Medulla oblongata (tissue), 1 donor: ENCODE data around the gene PFKL.
"Not testable (repeated sequence)": the region's sequence is repeated elsewhere in the genome, so short reads cannot be mapped to it uniquely, and the experiment has no call there.

Experiments used
- DNase-seq: peaks from one replicate; pipeline ENCODE4 v3.0.0-alpha.2; 2015; ENCODE audit errors: extremely low spot score

PFKL gene

DNA sequence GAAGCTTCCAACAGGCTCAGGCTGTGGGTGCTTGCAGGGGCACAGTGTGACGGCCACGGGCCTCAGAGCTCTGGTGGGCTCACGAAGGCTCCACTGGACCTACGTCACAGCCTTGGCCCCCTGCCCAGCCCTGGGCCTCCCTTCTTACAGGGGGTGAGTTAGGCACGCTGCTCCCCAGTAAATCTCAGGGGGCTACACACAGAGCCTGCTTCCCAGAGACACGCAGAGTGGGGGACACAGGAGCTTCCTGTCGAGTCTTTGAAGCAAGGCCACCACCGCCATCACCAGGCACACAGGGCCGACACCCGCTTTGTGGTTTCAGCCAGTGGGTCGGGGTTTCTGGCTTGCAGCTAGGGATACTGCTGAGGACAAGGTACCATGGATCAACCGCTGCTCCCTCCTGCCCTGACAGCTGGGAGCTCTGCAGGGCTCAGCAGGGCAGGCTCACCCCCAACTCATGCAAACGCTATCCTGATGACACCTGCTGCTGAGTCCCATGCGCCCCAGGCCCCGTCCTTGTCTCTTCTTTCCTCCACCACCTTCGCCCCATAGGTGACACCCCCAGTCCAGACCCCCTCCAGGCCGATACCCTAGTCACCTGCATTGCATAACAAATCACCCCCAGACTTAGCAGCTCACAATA lies 44.8 kb downstream of the PFKL start:
- no peak for DNase-seq

DNA sequence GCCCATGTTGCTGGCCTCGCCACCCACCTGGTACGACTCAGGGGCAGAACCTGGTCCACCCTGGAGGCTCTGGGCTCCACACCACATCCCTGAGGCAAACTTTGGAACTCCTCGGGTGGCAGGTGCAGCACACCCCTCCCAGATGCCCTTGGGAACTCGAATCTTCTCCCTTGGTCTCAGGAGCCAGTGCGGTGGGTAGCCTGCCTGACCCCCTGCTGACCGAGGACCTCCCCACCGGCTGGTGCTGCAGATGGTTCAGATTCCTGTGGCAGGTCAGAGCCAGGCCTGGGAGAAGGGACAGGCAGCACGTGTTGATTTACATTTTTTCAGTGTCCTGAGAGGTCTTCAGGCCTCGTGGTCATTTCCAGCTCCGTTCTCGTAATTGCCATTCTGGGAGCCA lies 45.6 kb downstream of the PFKL start:
- no peak for DNase-seq

DNA sequence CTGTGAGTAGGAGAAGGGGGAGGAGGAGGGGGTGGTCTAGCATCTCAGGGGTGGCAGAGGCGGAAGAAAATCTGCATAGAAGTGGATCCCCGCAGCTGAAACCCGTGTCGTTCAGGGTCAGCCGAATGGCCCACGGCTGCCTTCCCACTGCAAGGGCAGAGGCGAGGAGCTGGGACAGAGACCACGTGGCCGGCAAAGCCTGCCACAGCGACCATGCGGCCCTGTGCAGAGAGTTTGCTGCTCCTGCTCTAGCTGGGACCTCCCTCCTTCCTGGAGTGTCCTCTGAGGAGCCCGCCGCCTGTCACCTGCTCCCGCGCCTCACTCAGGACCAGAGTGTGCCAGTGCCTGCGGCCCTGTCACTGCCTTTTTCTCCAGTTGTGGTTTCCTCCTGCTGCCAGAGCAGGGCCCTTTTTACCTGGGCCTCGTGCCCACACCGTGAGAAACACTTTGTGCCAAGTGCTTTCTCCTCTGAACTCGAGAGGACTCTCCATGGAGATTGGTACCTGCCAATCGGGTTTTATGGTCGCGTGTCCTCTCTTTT lies 48.1 kb downstream of the PFKL start:
- DNase-seq: no peak

DNA sequence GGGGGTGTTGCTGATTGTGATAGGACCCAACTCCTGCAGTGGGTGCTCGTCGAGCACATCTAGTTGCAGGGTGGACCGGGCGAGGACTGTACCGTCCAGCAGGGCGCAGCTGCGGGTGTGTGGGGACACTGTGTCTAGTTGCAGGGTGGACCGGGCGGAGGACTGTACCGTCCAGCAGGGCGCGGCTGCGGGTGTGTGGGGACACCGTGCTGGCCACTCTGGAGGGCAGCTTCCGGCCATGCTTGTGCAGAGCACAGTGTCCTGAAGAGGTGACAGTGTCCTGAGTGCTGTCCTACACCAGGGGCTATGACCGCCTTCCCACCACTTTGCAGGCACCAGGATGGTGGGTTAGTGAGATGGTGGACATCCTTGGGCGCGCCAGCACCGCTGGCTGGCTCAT lies 49.0 kb downstream of the PFKL start:
- no peak for DNase-seq

DNA sequence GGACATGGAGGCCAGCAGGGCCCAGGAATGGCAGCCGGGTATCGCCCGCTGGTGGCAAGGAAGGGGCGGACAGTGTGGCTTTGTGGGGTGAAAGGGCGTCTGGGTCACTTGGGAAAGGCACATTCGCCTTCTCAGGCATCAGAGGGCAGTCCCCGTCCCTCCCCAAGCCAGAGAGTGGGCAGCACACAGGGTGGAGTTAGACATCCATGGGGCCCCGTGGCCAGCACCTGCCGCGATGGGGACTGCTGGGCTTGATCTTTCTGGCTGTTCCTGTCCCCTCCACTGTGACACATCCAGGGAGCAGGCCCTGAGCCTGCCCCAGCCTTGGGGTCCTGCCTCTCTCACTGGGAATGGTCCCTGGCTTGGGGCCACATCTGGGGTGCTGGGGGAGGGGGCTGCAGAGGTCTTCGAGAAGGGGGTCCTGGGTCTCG lies 49.6 kb downstream of the PFKL start:
- no peak for DNase-seq

DNA sequence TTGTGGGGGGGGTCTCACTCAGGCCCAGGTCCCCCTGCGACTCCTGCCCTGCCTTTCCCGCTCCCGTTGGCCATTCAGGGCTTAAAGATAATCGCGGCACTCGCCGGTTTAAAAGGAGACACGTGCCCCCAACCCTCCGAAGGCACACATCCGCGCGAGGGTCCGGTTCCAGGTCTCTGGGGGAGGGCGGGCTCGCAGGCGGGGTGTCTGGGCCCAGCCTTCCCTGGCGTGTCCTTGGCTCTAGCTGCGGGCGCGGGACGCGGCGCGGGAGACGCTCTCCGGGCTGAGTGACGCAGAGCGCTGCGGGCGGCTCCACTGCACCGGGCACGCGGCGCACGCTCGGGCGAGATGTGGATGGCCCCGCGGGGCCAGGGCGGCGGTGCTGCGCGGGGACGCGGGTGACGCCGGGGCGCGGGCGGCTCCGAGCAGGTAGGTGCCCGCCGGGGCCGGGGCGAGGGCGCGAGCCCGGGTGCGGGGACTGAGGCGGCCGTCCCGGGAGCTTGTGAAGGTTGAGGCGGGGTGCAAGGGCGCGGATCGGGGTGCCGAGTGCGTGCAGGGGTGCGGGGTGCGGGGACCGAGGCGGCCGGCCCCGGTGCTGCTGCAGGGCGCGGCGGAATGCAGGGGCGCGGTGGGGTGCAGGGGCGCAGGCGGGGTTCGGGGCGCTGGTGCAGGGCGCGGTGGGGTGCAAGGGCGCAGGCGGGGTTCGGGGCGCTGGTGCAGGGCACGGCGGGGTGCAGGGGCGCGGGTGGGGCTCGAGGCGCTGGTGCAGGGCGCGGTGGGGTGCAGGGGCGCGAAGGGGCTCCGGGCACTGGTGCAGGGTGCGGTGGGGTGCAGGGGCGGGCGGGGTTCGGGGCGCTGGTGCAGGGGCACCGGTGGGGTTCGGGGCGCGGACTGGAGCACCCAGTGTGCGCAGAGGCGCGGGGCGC lies 50.3 kb downstream of the PFKL start:
- no peak for DNase-seq

DNA sequence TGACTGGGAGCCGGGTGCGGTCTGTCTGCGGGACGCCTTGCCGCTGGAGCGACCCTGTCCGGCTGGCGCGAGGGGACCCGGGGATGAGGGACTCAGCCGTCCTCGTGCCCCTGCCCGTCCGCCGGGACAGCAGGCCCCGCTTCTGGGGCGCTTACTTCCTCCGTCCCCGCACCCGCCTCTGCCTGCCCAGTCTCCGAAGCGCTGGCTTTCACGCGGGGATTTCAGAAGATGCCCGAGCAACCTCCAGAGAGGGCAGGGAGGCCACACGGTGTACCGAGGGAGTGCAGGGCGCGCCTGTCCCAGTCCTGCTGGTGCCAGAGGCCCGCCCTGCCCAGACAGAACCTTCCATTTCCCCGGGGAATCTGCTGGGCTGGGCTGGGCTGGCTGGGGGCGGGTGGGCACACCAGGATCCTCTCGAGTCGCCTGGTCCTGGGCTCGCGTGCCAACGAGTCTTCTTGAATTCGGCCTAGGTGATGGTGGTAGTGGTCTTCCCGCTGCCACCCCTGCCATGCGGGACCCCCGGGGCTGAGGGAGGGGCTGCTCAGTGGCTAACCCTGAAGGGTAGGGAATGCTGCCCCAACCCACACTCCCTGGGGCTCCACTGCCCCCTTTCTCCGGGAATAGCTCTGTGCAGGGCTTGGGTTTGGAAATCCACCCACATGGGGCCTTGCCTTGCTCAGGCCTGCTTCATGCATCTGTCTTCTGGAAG lies 51.1 kb downstream of the PFKL start:
- no peak for DNase-seq

DNA sequence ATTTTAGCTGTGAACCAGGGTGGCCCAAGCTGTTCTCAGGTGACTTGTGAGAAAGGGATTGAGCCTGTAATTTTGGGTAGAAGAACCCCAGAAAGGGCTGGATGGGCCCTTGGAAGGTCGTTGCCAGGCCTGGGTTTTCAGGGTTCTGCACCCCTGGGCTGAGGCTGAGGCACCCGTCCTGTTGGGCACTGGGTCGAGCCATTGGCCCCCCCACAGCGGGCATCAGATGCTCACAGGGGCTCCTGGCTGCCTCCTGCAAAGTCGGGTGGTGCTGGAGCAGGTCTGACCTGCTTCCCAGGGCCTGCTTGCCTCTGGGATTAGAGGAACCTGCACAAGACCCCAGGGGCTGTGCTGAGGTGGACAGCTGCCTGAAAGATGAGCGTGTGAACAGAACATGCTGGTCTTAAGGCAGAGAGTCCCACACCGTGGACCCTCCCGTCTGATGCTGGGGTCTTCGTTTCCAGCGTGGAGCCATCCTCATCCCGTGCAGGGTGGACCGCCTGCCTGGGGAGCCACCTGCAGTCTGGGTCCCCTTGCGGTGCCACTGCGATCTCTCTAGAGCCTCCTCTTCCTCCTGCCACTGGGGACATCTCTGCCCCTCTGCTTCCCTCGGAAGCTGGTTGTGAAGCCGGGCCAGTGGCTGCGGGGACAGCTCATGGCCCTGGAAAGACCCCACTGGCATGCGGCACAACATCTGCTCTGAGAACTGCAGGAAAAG lies 51.8 kb downstream of the PFKL start:
- DNase-seq: no peak

DNA sequence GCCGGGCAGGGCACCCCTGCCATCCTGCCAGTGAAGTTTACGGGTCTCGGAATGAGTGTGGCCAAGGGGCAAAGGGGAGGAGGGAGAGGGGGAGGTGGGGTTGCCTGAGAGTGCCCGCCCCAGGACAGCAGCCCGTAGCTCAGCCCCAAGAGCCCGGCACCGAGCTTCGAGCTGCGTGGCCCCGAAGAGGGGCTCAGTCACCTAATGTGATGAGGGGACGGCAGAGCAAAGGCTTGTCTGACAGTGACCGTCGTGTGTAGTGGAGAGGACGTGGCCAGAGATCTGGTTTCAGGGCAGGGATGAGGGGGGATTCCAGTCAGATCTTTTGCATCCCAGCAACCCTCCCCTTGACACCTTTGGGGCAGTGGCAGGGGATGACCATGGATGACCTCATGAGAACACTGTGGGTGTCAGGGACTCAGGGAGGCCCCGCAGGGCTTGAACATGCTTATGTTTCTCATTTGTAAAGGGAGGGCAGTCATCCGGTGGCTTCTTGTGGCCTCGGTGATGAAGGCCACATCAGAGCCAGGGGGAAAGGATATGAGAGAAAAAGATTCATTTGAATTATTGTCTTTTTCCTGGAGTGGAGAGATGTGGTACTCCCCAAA lies 52.5 kb downstream of the PFKL start:
- DNase-seq: no peak

DNA sequence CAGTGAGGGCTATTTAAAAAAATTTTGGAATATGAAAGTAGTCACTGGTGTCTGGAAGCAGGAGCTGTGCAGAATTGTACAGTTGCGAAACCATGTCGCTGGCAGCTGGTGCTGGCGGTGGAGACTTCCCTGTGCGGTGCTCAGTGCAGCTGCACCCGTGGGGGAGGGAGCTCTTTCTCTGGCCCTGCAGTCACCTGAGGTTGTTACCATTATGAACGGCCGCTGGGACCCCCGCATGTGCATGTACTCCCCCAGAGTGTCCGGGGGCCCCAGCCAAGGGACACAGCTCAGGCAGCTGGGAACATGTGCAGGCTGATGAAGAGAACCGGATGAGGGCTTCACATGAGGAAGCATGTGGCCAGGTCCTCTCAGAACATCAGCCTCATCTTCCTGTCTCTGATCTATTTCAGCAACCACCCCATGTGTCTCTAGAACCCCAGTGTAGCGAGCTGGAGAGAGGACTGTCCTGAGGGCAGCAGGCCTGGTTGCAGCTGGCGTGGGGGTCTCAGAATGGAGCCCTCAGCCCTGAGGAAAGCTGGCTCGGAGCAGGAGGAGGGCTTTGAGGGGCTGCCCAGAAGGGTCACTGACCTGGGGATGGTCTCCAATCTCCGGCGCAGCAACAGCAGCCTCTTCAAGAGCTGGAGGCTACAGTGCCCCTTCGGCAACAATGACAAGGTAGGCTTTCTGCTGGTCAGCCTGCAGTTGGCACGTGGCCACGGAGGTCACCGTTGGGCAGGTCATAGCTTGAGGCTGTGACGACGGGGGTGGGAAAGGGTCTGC lies 53.5 kb downstream of the PFKL start, which contains the start of gene TRPM2:
Gene TRPM2 (plus strand): TSS at position 431 of the 780 bp plus-strand sequence. CDS start 80 bp downstream, at position 511.
- peak; percentile 70 for DNase-seq

DNA sequence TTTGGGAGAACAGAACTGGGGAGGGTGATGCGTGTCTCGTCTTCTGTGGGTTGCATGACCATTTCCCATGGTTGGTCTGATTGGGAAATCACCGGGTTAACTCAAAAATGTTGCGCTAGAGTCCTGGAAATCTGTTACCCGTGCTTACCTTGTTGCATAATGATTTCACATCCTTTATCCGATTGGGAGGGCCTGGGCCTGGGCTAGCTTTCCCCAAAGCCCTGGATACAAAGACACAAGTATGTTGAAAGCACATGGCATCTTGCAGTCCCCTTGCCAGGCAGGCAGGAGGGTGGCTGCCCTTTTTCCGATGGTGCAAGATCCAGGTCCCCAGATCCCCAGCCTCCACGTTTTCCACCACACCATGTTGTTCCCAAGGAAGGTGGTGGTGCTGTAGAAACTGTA lies 54.1 kb downstream of the PFKL start:
- DNase-seq: no peak

DNA sequence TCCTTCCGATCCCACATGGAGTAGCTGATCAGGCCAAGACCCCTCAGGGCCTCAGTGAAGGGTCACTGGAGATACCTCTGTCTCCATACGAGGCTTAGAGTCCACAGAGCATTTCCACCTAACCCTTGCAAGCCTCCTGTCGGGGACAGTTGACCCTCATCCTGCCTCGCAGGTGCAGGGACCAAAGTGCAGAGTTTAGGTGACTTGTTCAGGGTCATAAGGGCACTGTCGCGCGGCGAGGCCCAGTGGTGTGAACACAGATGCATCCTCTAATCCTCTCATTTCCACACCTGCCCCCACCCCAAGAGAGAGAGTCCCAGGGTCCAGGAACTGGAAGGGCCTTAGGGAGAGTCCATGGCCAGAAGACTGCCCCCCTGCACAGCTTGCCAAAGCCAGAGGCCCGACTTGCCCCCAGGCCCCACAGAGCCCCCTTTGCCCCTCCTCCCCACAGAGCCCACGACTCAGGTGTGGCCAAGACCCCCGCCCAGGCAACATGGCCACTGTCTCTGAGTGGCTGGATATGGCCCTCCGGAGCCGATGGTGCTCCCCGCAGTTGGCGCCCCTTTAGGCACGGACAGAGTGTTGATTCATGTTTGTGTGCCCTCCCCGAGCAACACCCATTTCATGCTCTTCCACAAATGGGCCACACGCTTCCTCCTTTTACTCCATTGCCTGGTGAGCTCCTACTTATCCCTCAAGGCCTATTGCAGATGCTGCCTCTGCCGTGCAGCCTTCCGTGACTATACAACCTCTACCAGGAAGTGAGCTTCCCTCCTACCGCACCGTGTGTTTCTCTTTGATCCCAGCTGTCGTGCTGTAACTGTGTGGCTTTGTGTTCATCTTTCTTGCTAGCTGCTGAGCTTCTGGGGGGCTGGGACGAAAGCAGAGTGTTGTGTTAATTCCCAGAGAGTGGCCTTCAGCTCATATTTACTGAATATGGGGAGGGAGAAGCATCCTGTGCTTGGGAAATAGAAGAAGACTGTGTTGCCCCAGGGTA lies 55.2 kb downstream of the PFKL start:
- DNase-seq: no peak

DNA sequence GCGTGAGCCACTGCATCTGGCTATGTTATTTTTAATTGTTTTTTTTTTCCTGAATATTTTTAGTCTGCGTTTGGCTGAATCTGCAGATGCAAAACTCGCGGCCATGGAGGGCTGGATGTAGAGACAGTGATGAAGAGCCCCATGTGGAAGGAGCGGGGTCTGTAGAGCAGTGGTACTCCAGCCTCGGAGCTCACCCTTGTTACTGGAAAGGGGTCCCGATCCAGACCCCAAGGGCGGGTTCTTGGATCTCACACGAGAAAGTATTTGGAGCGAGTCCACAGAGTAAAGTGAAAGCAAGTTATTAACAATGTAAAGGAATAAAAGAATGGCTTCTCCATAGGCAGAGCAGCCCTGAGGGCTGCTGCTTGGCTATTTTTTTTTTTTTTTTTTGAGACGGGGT lies 56.3 kb downstream of the PFKL start:
- no peak for DNase-seq

DNA sequence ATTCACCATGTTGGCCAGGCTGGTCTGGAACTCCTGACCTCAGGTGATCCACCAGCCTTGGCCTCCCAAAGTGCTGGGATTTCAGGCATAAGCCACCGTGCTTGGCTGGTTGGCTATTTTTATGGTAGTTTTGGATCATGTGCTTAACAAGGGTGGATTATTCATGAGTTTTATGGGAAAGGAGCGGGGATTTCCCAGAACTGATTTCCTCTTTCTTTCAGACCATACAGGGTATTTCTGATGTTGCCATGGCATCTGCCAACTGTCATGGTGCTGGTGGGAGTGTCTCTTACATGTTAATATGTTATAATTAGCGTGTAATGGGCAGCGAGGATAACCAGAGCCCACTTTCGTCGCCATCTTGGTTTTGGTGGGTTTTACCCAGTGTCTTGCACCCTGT lies 56.8 kb downstream of the PFKL start:
- DNase-seq: no peak

DNA sequence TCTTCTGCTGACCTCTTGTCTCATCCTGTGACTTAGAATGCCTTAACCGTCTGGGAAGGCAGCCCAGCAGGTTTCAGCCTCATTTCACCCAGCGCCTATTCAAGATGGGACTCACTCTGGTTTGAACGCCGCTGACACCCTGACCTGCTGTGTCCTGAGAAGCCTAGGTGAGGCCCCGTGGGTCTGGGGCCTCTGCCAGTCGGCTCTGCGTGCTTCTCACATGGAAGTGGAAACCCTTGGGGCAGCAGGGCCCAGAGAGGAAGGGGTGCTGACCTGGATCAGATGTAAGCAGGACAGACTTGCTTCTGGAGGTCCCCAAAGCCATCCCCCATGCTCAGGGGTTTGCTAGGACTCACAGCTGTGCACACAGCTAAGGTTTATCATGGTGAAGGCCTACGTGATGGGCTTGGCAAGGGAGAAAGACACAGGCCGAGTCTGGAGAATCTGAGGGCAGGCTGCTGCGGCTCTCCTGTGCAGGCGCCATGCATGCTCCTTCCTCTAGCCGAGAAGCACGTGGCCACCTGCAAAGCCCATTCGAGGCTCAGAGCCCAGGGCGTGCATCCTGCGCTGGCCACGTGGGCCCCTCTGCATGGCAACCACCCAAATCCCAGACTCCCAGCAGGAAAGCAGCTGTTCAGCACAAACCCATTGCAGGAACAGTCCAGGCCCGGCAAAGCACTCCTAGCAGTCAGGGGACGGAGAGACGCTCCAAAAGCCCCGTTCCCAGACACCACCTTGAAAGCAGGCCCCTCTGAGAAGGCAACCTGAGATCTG lies 57.4 kb downstream of the PFKL start:
- no peak for DNase-seq

DNA sequence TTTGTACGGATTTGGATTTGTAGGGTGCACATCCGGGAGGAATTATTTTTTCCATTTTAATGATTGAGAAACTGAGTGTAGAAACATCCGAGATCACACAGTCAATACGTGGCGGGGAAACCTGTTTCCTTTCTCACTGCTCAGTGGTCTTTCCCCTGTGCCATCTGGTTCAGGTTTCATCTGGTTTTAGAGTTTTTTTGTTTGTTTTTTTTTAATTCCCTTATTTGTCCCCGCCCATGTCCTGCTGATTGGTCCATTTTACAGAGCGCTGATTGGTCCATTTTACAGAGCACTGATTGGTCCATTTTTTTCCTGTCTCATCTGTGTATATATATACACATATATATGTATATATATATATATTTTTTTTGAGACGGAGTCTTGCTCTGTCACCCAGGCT lies 59.5 kb downstream of the PFKL start:
- no peak for DNase-seq

DNA sequence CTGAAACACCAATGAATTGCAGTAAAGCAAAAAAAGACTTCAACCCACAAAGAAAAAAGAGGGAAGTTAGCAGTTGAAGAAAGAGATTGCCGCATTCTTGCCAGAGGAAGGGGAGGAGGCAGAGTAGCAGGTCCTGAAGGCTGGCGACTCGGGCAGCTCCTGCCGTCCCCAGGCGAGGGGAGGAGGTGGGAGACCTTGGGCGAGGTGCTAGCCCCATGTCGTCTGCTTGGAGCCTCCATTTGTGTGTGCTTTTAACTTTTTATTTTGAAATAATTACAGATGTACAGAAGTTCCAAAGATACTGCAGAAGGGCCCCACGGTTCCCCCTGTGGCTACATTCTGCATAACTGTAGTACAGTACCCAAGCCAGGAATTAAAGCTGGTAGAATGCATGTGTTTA lies 60.3 kb downstream of the PFKL start:
- DNase-seq: no peak

DNA sequence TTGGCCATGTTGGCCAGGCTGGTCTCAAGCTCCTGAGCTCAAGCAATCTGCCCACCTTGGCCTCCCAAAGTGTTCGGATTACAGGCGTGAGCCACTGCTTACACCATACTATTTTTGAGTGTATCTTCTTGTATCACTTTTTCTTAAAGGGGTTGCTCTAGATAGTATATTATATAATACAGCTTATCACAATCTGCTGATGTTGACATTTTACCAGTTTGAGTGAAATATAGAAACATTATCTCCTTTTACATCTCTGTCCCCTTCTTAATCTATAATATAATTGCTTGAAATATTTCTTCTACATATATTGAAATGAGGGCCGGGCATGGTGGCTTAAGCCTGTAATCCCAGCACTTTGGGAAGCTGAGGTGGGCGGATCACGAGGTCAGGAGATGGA lies 62.0 kb downstream of the PFKL start:
- DNase-seq: not testable (repeated sequence)
